ENCODE data around the gene ARHGAP28. TPM values are rescaled to one million over a fixed set of nuclear protein-coding genes. Genes with fewer than 3 reads are reported as not detected.

ARHGAP28 gene
- total RNA-seq, 1 experiment from 2014 or later, result not detected

- Mint-ChIP-seq H3K36me3 (ENCODE audit: insufficient read depth, unreplicated experiment) (no peaks in the 10 kb centered on the region), H3K4me1 (ENCODE audit: low read depth, unreplicated experiment) (no peaks in the 10 kb centered on the region), H3K27me3 (ENCODE audit: unreplicated experiment) (peaks cover 27% of the 10 kb centered on the region), H3K4me3 (ENCODE audit: low read depth, unreplicated experiment) (no peak overlapping the region), H3K27ac (ENCODE audit: unreplicated experiment) (no peak overlapping the region), H3K9me3 (ENCODE audit: low read depth, unreplicated experiment) (no peaks in the 10 kb centered on the region)
- CTCF ChIA-PET, result no interaction called here
- DNase-seq, result no peak
- BruUV-seq (replicated peaks), result no TSS peak
- TF ChIP-seq CTCF (IDR thresholded peaks at IDR 0.05; ENCODE audit: unreplicated experiment), result no peak
- intact Hi-C loops (cut with micrococcal nuclease; ENCODE audit: unreplicated experiment), result no loop called here
Observed at GRCh38 chr18:6748241-6748640, 18.7 kb downstream of the ARHGAP28 start.

- BruUV-seq (replicated peaks), result no TSS peak
Observed at GRCh38 chr18:6750411-6750810, 20.9 kb downstream of the ARHGAP28 start.

GRCh38 chr18:6751222-6751621 lies 21.7 kb downstream of the ARHGAP28 start:
- CTCF ChIA-PET, result no interaction called here
- no peak for TF ChIP-seq CTCF (IDR thresholded peaks at IDR 0.05; ENCODE audit: unreplicated experiment)
- no peak overlapping the region for H3K4me3 Mint-ChIP-seq (ENCODE audit: low read depth, unreplicated experiment)
- H3K27me3 Mint-ChIP-seq (ENCODE audit: unreplicated experiment), result peaks cover 39% of the 10 kb centered on the region
- peaks cover 2% of the 10 kb centered on the region for H3K9me3 Mint-ChIP-seq (ENCODE audit: low read depth, unreplicated experiment)
- no peaks in the 10 kb centered on the region for H3K4me1 Mint-ChIP-seq (ENCODE audit: low read depth, unreplicated experiment)
- BruUV-seq (replicated peaks), result no TSS peak
- no peak overlapping the region for H3K27ac Mint-ChIP-seq (ENCODE audit: unreplicated experiment)
- DNase-seq, result no peak
- intact Hi-C loops (cut with micrococcal nuclease; ENCODE audit: unreplicated experiment), result no loop called here
- no peaks in the 10 kb centered on the region for H3K36me3 Mint-ChIP-seq (ENCODE audit: insufficient read depth, unreplicated experiment)

More at GRCh38 chr18:6750411-6750810, 20.9 kb downstream of the ARHGAP28 start:
- no peak overlapping the region for H3K27ac Mint-ChIP-seq (ENCODE audit: unreplicated experiment)
- intact Hi-C loops (cut with micrococcal nuclease; ENCODE audit: unreplicated experiment), result no loop called here
- peaks cover 31% of the 10 kb centered on the region for H3K27me3 Mint-ChIP-seq (ENCODE audit: unreplicated experiment)
- CTCF ChIA-PET, result no interaction called here
- no peaks in the 10 kb centered on the region for H3K36me3 Mint-ChIP-seq (ENCODE audit: insufficient read depth, unreplicated experiment)
- H3K4me3 Mint-ChIP-seq (ENCODE audit: low read depth, unreplicated experiment), result no peak overlapping the region
- no peak for DNase-seq
- no peaks in the 10 kb centered on the region for H3K4me1 Mint-ChIP-seq (ENCODE audit: low read depth, unreplicated experiment)
- no peak for TF ChIP-seq CTCF (IDR thresholded peaks at IDR 0.05; ENCODE audit: unreplicated experiment)
- peaks cover 2% of the 10 kb centered on the region for H3K9me3 Mint-ChIP-seq (ENCODE audit: low read depth, unreplicated experiment)

- CTCF ChIA-PET, result interaction anchor here (0.8 kb wide), 1 partner anchor 21 kb away, joined by 3 read pairs; no protein-coding TSS in a partner anchor
- no peaks in the 10 kb centered on the region for H3K4me1 Mint-ChIP-seq (ENCODE audit: low read depth, unreplicated experiment)
- peaks cover 50% of the 10 kb centered on the region for H3K27me3 Mint-ChIP-seq (ENCODE audit: unreplicated experiment)
- H3K27ac Mint-ChIP-seq (ENCODE audit: unreplicated experiment), result no peak overlapping the region
- intact Hi-C loops (cut with micrococcal nuclease; ENCODE audit: unreplicated experiment), result no loop called here
- DNase-seq, result no peak
- H3K9me3 Mint-ChIP-seq (ENCODE audit: low read depth, unreplicated experiment), result peaks cover 2% of the 10 kb centered on the region
- H3K36me3 Mint-ChIP-seq (ENCODE audit: insufficient read depth, unreplicated experiment), result no peaks in the 10 kb centered on the region
- BruUV-seq (replicated peaks), result no TSS peak
- H3K4me3 Mint-ChIP-seq (ENCODE audit: low read depth, unreplicated experiment), result no peak overlapping the region
- TF ChIP-seq CTCF (IDR thresholded peaks at IDR 0.05; ENCODE audit: unreplicated experiment), result no peak
Observed at GRCh38 chr18:6752202-6752860, 22.8 kb downstream of the ARHGAP28 start.

Measured in Calu3 (cell line).